Posterior cingulate gyrus (tissue), 11 donors: ENCODE data around the gene RCAN2.

Experiments
- DNase-seq, 10 donors: peaks; one replicate each; pipeline versions ENCODE4 v3.0.0 to v3.0.0-alpha.2; 2020 to 2021; ENCODE audit warnings: mixed read lengths in 3 of 10
- intact Hi-C: fragments of 100-400 bp; cut with DNase I; formaldehyde crosslinking; loops from one replicate; pipeline ENCODE4 v1.15.1; 2023

Gene RCAN2

GRCh38 chr6:46191961-46192360 lies 299.3 kb downstream of the RCAN2 start:
- no peak for DNase-seq
- intact Hi-C loops = no loop called here

GRCh38 chr6:46190889-46191288 lies 300.4 kb downstream of the RCAN2 start:
- DNase-seq = no peak
- intact Hi-C loops = no loop called here

- no peak for DNase-seq
- intact Hi-C loops = no loop called here
Measured at GRCh38 chr6:46189726-46190125, 301.5 kb downstream of the RCAN2 start.

- intact Hi-C loops = no loop called here
- DNase-seq = no peak
Measured at GRCh38 chr6:46186583-46186982, 304.7 kb downstream of the RCAN2 start.

GRCh38 chr6:46184114-46184513 lies 307.1 kb downstream of the RCAN2 start:
- intact Hi-C loops = no loop called here
- DNase-seq = no peak

GRCh38 chr6:46175976-46176375 lies 315.3 kb downstream of the RCAN2 start:
- intact Hi-C loops = no loop called here

GRCh38 chr6:46175446-46175845 lies 315.8 kb downstream of the RCAN2 start:
- DNase-seq = no peak
- intact Hi-C loops = no loop called here

More at GRCh38 chr6:46175976-46176375, 315.3 kb downstream of the RCAN2 start:
- DNase-seq = no peak

- DNase-seq = no peak
Measured at GRCh38 chr6:46174904-46175303, 316.3 kb downstream of the RCAN2 start.

GRCh38 chr6:46172176-46172575 lies 319.1 kb downstream of the RCAN2 start:
- intact Hi-C loops = loop anchor here (5.0 kb wide), 1 partner anchor 45 kb away; the partner anchor contains the start of gene ENPP4
- no peak for DNase-seq

More at GRCh38 chr6:46174904-46175303, 316.3 kb downstream of the RCAN2 start:
- intact Hi-C loops = loop anchor here (5.0 kb wide), 1 partner anchor 48 kb away; the partner anchor contains the start of gene ENPP4
